ENCODE data around the gene TRIM24. TPM values are rescaled to one million over a fixed set of nuclear protein-coding genes. Genes with fewer than 3 reads are reported as not detected.

Gene TRIM24
- total and polyA plus RNA-seq, 4 donors, result 7.0 to 33.0 (median 17.4) TPM

DNA sequence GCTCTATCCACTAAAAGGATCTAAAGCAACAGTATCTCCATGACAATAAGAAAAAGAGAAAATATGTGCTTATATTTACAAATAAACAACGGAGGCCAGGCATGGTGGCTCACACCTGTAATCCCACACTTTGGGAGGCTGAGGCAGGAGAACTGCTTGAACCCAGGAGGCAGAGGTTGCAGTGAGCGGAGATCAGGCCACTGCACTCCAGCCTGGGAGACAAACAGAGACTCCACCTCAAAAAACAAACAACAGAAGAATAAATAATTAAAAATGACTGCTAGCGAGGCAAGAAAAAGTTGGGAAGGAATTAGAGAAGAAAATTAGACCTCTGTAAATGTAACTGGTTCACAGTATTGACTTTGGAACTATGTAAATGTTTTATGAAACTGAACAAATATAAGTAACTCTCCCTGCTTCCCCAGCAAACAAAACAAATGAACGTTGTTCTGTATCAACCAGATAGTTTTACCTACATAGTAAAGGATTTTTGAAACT lies 17.1 kb downstream of the TRIM24 start:
- no peak for ATAC-seq (ENCODE audit: insufficient read depth, low FRiP score)
- H3K4me1 ChIP-seq (ENCODE audit: control insufficient read depth in 5 of 5, insufficient read depth in 5 of 5, low read length in 5 of 5), result peaks cover 0 to 13% (median 7%) of the 10 kb centered on the region in 5 donors
- 50 to 69% methylated on average over 4 of the region's 4 CpGs for WGBS, 2 donors

DNA sequence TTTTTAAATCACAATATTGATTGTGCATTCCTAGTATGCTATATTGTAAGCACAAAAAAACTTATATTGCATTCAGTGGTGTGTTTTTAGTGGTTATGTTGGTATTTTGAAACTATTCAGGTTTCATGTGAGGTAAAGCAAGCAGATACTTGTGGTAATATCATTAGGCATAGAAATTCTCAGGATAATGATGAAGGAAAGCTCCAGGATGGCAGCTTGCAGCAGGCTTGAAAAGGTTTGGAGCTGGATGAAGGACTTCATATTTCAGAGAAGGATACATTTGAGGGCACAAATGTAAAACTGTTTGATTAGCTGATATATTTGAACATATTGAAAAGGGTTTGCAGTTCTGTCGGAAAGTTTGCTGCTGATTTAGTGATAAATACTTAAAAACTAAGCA lies 17.5 kb downstream of the TRIM24 start:
- 79 to 84% methylated on average over 1 of the region's 1 CpG for WGBS, 2 donors
- DNase-seq, result no peak
- TF ChIP-seq CTCF (IDR thresholded peaks at IDR 0.05; ENCODE audit: control extremely low read depth, extremely low read depth), result no peak
- Histone ChIP-seq H3K4me3 (no peak overlapping the region), H3K36me3 (ENCODE audit: control insufficient read depth in 4 of 4, insufficient read depth in 4 of 4, low read length in 4 of 4) (no peaks in the 10 kb centered on the region), H3K9me3 (ENCODE audit: control insufficient read depth in 4 of 4, insufficient read depth in 3 of 4, low read length in 3 of 4) (no peaks in the 10 kb centered on the region), H3K4me1 (ENCODE audit: control insufficient read depth in 5 of 5, insufficient read depth in 5 of 5, low read length in 5 of 5) (peaks cover 0 to 8% (median 6%) of the 10 kb centered on the region in 5 donors), H3K27me3 (ENCODE audit: control insufficient read depth in 3 of 3, insufficient read depth in 3 of 3, low read length in 2 of 3) (no peaks in the 10 kb centered on the region), H3K27ac (ENCODE audit: low read depth in 1 of 2, low read length in 1 of 2) (no peak overlapping the region), H3K9ac (ENCODE audit: insufficient read depth in 1 of 2, low read length in 2 of 2) (no peak overlapping the region)
- ATAC-seq (ENCODE audit: insufficient read depth, low FRiP score), result no peak

More for the DNA sequence above, 17.1 kb downstream of the TRIM24 start:
- Histone ChIP-seq H3K4me3 (no peak overlapping the region), H3K27me3 (ENCODE audit: control insufficient read depth in 3 of 3, insufficient read depth in 3 of 3, low read length in 2 of 3) (no peaks in the 10 kb centered on the region), H3K27ac (ENCODE audit: low read depth in 1 of 2, low read length in 1 of 2) (no peak overlapping the region), H3K9ac (ENCODE audit: insufficient read depth in 1 of 2, low read length in 2 of 2) (no peak overlapping the region), H3K9me3 (ENCODE audit: control insufficient read depth in 4 of 4, insufficient read depth in 3 of 4, low read length in 3 of 4) (no peaks in the 10 kb centered on the region), H3K36me3 (ENCODE audit: control insufficient read depth in 4 of 4, insufficient read depth in 4 of 4, low read length in 4 of 4) (no peaks in the 10 kb centered on the region)
- TF ChIP-seq CTCF (IDR thresholded peaks at IDR 0.05; ENCODE audit: control extremely low read depth, extremely low read depth), result no peak
- DNase-seq, result no peak

DNA sequence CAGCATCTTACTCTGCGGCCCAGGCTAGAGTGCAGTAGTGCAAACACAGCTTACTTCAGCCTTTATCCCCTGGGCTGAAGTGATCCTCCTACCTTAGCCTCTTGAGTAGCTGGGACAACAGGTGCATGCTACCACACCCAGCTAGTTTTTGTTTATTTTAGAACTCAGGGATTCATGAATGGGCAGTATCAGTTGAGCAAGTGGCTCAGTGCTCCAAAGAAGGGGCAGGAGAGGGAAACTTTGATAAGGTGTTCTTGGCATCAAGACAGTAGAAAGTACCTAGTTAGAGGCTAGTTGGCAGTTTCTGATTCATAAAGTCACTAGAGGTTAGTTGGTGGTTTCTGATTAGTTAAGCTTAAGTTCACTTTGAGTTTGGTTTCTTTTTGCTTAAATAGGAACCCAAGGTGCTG lies 18.4 kb downstream of the TRIM24 start:
- H3K27me3 ChIP-seq (ENCODE audit: control insufficient read depth in 3 of 3, insufficient read depth in 3 of 3, low read length in 2 of 3), result no peaks in the 10 kb centered on the region
- H3K4me3 ChIP-seq, result no peak overlapping the region
- WGBS, 2 donors, result 78 to 85% methylated on average over 1 of the region's 1 CpG
- TF ChIP-seq CTCF (IDR thresholded peaks at IDR 0.05; ENCODE audit: control extremely low read depth, extremely low read depth), result no peak
- peaks cover 0 to 8% (median 6%) of the 10 kb centered on the region in 5 donors for H3K4me1 ChIP-seq (ENCODE audit: control insufficient read depth in 5 of 5, insufficient read depth in 5 of 5, low read length in 5 of 5)
- no peak overlapping the region for H3K9ac ChIP-seq (ENCODE audit: insufficient read depth in 1 of 2, low read length in 2 of 2)
- H3K9me3 ChIP-seq (ENCODE audit: control insufficient read depth in 4 of 4, insufficient read depth in 3 of 4, low read length in 3 of 4), result no peaks in the 10 kb centered on the region
- DNase-seq, result peak in 1 of 3 donors; percentile 22
- H3K36me3 ChIP-seq (ENCODE audit: control insufficient read depth in 4 of 4, insufficient read depth in 4 of 4, low read length in 4 of 4), result no peaks in the 10 kb centered on the region
- peak; percentile 69 for ATAC-seq (ENCODE audit: insufficient read depth, low FRiP score)
- H3K27ac ChIP-seq (ENCODE audit: low read depth in 1 of 2, low read length in 1 of 2), result no peak overlapping the region

- no peak for ATAC-seq (ENCODE audit: insufficient read depth, low FRiP score)
- H3K27ac ChIP-seq (ENCODE audit: low read depth in 1 of 2, low read length in 1 of 2), result no peak overlapping the region
- no peak for TF ChIP-seq CTCF (IDR thresholded peaks at IDR 0.05; ENCODE audit: control extremely low read depth, extremely low read depth)
- peaks cover 0 to 8% (median 5%) of the 10 kb centered on the region in 5 donors for H3K4me1 ChIP-seq (ENCODE audit: control insufficient read depth in 5 of 5, insufficient read depth in 5 of 5, low read length in 5 of 5)
- WGBS, 2 donors, result 60 to 68% methylated on average over 4 of the region's 4 CpGs
- no peaks in the 10 kb centered on the region for H3K9me3 ChIP-seq (ENCODE audit: control insufficient read depth in 4 of 4, insufficient read depth in 3 of 4, low read length in 3 of 4)
- H3K9ac ChIP-seq (ENCODE audit: insufficient read depth in 1 of 2, low read length in 2 of 2), result no peak overlapping the region
- H3K27me3 ChIP-seq (ENCODE audit: control insufficient read depth in 3 of 3, insufficient read depth in 3 of 3, low read length in 2 of 3), result no peaks in the 10 kb centered on the region
- no peak overlapping the region for H3K4me3 ChIP-seq
- H3K36me3 ChIP-seq (ENCODE audit: control insufficient read depth in 4 of 4, insufficient read depth in 4 of 4, low read length in 4 of 4), result no peaks in the 10 kb centered on the region
- DNase-seq, result no peak
Measured at GRCh38 chr7:138480527-138480926, 20.5 kb downstream of the TRIM24 start.
